ENCODE data around the gene FNIP2.

Gene FNIP2

DNA sequence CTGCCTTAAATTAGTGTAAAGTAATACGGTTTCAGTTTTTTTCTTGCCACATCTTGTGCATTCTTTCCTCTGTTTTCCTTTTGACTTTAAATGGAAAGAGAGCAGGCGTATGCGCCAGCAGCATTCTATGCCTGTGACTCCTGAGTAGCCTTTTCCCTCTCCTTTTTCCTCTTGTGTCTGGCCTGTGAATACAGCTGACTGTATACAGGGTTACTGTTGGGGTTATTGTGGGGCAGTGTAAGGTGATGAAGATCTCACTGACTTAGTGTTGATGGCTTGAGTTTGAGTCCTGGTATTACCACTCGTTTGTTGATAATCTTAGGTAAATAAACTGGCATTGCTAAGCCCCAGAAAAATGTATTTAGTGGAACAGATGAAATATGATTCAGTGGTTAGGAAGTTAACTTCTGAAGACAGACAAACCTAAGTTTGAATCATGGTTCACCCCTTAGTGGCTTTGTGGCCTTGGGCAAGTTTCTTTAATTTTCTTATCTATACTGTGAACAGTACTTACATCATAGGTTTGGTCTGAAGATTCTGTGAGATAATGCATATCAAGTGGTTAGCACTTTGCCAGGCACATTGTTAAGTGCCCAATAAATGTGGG, 105.1 kb downstream of the FNIP2 start:
- Histone ChIP-seq H3K36me3 (ENCODE audit: control insufficient read depth in 2 of 2, insufficient read depth in 1 of 2, low read length in 2 of 2) (peaks cover 0 to 36% of the 10 kb centered on the region in 2 experiments; a peak in 1 of 3 replicates), H3K4me3 (ENCODE audit: low read depth, low read length) (no peak overlapping the region), H3K9me3 (ENCODE audit: control insufficient read depth, insufficient read depth, low read depth, low read length) (no peaks in the 10 kb centered on the region), H3K4me1 (ENCODE audit: control insufficient read depth, insufficient read depth, low read length) (peaks cover 8% of the 10 kb centered on the region; the same call in 1 of the 2 replicates), H3K27ac (ENCODE audit: extremely low read depth, low read depth, low read length) (no peak overlapping the region)
- TF ChIP-seq ZBTB20 (tag by site-specific recombination; IDR thresholded peaks at IDR 0.05) (peak; percentile 29; the same call in 1 of the 2 replicates), ZNF629 (tag by site-specific recombination; IDR thresholded peaks at IDR 0.05) (peak; percentile 62; the same call in 1 of the 2 replicates), FEZF1 (tag by site-specific recombination; IDR thresholded peaks at IDR 0.05) (peak; percentile 46; the same call in 1 of the 2 replicates)
- TF ChIP-seq, protein P1, sequence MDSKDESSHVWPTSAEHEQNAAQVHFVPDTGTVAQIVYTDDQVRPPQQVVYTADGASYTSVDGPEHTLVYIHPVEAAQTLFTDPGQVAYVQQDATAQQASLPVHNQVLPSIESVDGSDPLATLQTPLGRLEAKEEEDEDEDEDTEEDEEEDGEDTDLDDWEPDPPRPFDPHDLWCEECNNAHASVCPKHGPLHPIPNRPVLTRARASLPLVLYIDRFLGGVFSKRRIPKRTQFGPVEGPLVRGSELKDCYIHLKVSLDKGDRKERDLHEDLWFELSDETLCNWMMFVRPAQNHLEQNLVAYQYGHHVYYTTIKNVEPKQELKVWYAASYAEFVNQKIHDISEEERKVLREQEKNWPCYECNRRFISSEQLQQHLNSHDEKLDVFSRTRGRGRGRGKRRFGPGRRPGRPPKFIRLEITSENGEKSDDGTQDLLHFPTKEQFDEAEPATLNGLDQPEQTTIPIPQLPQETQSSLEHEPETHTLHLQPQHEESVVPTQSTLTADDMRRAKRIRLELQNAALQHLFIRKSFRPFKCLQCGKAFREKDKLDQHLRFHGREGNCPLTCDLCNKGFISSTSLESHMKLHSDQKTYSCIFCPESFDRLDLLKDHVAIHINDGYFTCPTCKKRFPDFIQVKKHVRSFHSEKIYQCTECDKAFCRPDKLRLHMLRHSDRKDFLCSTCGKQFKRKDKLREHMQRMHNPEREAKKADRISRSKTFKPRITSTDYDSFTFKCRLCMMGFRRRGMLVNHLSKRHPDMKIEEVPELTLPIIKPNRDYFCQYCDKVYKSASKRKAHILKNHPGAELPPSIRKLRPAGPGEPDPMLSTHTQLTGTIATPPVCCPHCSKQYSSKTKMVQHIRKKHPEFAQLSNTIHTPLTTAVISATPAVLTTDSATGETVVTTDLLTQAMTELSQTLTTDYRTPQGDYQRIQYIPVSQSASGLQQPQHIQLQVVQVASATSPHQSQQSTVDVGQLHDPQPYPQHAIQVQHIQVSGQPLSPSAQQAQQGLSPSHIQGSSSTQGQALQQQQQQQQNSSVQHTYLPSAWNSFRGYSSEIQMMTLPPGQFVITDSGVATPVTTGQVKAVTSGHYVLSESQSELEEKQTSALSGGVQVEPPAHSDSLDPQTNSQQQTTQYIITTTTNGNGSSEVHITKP (tag by site-specific recombination; IDR thresholded peaks at IDR 0.05), result peak; percentile 68
- TF ChIP-seq, protein P2, sequence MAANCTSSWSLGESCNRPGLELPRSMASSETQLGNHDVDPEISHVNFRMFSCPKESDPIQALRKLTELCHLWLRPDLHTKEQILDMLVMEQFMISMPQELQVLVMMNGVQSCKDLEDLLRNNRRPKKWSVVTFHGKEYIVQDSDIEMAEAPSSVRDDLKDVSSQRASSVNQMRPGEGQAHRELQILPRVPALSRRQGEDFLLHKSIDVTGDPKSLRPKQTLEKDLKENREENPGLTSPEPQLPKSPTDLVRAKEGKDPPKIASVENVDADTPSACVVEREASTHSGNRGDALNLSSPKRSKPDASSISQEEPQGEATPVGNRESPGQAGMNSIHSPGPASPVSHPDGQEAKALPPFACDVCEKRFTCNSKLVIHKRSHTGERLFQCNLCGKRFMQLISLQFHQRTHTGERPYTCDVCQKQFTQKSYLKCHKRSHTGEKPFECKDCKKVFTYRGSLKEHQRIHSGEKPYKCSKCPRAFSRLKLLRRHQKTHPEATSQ (tag by site-specific recombination; IDR thresholded peaks at IDR 0.05), result no peak
- ChIA-PET POLR2A (no interaction called here), CTCF (no interaction called here)

DNA sequence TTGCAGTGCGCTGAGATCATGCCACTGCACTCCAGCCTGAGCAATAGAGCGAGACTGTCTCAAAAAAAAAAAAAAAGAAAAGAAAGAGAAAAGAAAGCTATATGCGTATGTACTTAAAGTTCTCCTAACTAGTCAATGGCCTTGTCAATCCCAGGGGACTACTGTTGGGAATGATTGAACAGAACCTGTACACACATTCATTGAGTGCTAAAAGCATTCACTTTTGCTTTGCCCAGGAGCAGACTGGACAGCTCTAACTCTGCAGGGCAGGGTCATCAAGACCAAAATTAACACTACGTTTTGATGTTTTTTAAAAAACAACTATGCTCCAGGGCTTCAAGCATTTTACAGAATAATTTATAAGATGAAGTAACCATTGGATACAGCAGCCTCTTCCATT, 106.2 kb downstream of the FNIP2 start:
- Histone ChIP-seq H3K27ac (ENCODE audit: extremely low read depth, low read depth, low read length) (no peak overlapping the region), H3K4me1 (ENCODE audit: control insufficient read depth, insufficient read depth, low read length) (peaks cover 8% of the 10 kb centered on the region; the same call in 1 of the 2 replicates), H3K4me3 (ENCODE audit: low read depth, low read length) (no peak overlapping the region), H3K9me3 (ENCODE audit: control insufficient read depth, insufficient read depth, low read depth, low read length) (no peaks in the 10 kb centered on the region), H3K36me3 (ENCODE audit: control insufficient read depth in 2 of 2, insufficient read depth in 1 of 2, low read length in 2 of 2) (peaks cover 0 to 25% of the 10 kb centered on the region in 2 experiments; a peak in 1 of 3 replicates)
- ChIA-PET POLR2A (no interaction called here), CTCF (interaction anchor here (0.6 kb wide), 1 partner anchor 10 kb away, joined by 3 read pairs; no protein-coding TSS in a partner anchor)
- TF ChIP-seq, protein P1 (tag by site-specific recombination; IDR thresholded peaks at IDR 0.05), result no peak
- TF ChIP-seq, protein P3, sequence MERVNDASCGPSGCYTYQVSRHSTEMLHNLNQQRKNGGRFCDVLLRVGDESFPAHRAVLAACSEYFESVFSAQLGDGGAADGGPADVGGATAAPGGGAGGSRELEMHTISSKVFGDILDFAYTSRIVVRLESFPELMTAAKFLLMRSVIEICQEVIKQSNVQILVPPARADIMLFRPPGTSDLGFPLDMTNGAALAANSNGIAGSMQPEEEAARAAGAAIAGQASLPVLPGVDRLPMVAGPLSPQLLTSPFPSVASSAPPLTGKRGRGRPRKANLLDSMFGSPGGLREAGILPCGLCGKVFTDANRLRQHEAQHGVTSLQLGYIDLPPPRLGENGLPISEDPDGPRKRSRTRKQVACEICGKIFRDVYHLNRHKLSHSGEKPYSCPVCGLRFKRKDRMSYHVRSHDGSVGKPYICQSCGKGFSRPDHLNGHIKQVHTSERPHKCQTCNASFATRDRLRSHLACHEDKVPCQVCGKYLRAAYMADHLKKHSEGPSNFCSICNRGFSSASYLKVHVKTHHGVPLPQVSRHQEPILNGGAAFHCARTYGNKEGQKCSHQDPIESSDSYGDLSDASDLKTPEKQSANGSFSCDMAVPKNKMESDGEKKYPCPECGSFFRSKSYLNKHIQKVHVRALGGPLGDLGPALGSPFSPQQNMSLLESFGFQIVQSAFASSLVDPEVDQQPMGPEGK (tag by site-specific recombination; IDR thresholded peaks at IDR 0.05), result no peak
- TF ChIP-seq ZNF114 (tag by site-specific recombination; IDR thresholded peaks at IDR 0.05), result no peak
- TF ChIP-seq ZNF175 (tag by site-specific recombination; IDR thresholded peaks at IDR 0.05), result no peak
- no peak for TF ChIP-seq IKZF3 (tag by site-specific recombination; IDR thresholded peaks at IDR 0.05)
- no peak for TF ChIP-seq ZNF423 (tag by site-specific recombination; IDR thresholded peaks at IDR 0.05)
- TF ChIP-seq KLF1 (tag by site-specific recombination; IDR thresholded peaks at IDR 0.05), result no peak
- no peak for TF ChIP-seq ZNF24 (tag by site-specific recombination; IDR thresholded peaks at IDR 0.05)
- TF ChIP-seq MZF1 (tag by site-specific recombination; IDR thresholded peaks at IDR 0.05; ENCODE audit: borderline replicate concordance), result no peak
- TF ChIP-seq ZFHX2 (tag by site-specific recombination; conservative IDR thresholded peaks at IDR 0.05), result no peak
- TF ChIP-seq ZNF571 (tag by site-specific recombination; IDR thresholded peaks at IDR 0.05), result no peak
- no peak for TF ChIP-seq KLF16 (tag by site-specific recombination; IDR thresholded peaks at IDR 0.05)
- TF ChIP-seq, protein P4, sequence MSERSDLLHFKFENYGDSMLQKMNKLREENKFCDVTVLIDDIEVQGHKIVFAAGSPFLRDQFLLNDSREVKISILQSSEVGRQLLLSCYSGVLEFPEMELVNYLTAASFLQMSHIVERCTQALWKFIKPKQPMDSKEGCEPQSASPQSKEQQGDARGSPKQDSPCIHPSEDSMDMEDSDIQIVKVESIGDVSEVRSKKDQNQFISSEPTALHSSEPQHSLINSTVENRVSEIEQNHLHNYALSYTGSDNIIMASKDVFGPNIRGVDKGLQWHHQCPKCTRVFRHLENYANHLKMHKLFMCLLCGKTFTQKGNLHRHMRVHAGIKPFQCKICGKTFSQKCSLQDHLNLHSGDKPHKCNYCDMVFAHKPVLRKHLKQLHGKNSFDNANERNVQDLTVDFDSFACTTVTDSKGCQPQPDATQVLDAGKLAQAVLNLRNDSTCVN (tag by site-specific recombination; optimal IDR thresholded peaks at IDR 0.05), result no peak
- TF ChIP-seq, protein P5, sequence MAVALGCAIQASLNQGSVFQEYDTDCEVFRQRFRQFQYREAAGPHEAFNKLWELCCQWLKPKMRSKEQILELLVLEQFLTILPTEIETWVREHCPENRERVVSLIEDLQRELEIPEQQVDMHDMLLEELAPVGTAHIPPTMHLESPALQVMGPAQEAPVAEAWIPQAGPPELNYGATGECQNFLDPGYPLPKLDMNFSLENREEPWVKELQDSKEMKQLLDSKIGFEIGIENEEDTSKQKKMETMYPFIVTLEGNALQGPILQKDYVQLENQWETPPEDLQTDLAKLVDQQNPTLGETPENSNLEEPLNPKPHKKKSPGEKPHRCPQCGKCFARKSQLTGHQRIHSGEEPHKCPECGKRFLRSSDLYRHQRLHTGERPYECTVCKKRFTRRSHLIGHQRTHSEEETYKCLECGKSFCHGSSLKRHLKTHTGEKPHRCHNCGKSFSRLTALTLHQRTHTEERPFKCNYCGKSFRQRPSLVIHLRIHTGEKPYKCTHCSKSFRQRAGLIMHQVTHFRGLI (tag by site-specific recombination; IDR thresholded peaks at IDR 0.05), result no peak
- TF ChIP-seq, protein P2 (tag by site-specific recombination; IDR thresholded peaks at IDR 0.05), result no peak
